Skin epidermis (tissue), 12 donors: ENCODE data around the gene ATP1B4.
A peak's percentile ranks its signal among the peaks of the same experiment; 100 is the strongest.

Source experiments
- H3K27ac ChIP-seq, 21 experiments: fragments of 200-600 bp; sonication (generic) in 11 of 21; one replicate each; pipeline ENCODE4 v1.5.0; 2020; ENCODE audit warnings: mild to moderate bottlenecking in 3 of 21, inconsistent platforms in 2 of 21, moderate library complexity in 2 of 21
- H3K4me3 ChIP-seq, 7 experiments: fragments of 200-600 bp; sonication (generic) in 2 of 7; one replicate each; pipeline ENCODE4 v1.5.0; 2020; ENCODE audit warnings: inconsistent platforms in 2 of 7, mild to moderate bottlenecking in 2 of 7, moderate library complexity in 1 of 7

ATP1B4 gene

GRCh38 chrX:120367402-120368109 lies 5.7 kb downstream of the ATP1B4 start:
- no peak overlapping the region for H3K4me3 ChIP-seq
- no peak overlapping the region for H3K27ac ChIP-seq

DNA sequence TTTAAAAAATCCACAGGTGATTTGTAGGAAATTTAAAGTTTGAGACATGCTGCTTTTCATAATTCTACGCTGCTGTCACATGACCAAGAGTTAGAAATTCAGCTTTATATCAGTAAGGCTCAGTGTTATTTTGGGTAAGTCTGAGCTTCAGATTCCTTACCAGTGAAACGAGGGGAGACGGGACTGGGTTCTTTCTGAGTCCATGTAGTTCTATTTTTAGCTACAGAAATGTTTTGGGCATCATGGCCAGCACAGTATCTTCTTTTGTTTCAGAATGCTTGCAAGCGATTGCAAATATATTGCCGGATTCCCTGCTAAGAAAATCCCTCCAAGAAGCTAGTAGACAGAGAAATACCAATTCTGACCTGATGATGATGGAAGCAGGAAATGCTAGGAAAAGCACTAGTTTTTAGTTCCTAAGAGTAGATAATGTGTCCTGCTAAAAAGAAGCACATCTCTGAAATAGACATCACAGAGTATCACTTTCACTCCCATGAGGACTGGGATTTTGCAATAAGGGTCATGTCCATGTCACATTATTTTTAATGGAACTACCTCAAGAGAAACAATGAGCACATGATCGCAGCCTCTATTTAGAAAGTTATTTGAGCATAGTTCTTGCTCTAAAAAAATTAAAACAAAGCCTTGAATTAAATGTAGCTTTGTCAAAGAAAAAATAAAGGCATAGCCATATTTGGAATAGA lies 10.9 kb downstream of the ATP1B4 start:
- H3K27ac ChIP-seq, result no peak overlapping the region
- H3K4me3 ChIP-seq, result no peak overlapping the region

DNA sequence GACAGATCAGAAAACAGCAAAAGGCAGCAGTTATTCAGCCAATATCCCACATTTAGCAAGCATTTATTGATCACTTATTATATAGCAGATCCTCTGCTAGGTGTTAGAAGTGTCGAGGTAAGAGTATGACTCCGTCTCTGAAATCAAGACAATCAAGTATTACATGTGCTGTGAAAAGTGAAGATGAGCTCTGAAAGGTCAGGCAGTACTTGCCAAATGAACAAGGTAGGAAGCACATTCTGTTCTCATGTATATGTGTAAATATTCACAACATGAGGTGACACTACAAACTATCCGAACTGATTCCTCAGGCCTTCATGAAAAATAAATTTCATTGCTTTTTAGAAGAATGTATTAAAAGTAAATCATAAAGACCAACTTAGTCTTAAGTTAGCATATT lies 15.3 kb downstream of the ATP1B4 start:
- H3K4me3 ChIP-seq, result no peak overlapping the region
- H3K27ac ChIP-seq, result no peak overlapping the region

DNA sequence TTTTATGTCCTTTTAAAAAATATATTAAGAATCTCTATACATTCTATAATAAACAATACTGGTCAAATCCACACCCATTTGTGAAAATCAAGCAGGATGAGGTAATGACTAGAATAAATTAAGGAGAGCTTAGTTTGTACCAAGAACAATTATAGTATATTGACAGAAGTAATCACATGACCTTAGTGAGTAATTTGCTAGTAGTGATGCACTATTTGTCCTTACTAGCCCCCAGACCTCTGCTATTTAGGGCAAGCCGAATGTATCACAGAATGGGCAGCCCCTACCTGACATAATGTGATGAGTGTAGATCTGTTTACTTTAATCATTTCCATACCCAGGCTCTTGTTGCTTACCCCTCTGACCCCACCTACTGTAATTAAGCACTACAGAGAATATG lies 15.8 kb downstream of the ATP1B4 start:
- no peak overlapping the region for H3K27ac ChIP-seq
- H3K4me3 ChIP-seq, result no peak overlapping the region

GRCh38 chrX:120378570-120378969 lies 16.7 kb downstream of the ATP1B4 start:
- no peak overlapping the region for H3K4me3 ChIP-seq
- no peak overlapping the region for H3K27ac ChIP-seq

DNA sequence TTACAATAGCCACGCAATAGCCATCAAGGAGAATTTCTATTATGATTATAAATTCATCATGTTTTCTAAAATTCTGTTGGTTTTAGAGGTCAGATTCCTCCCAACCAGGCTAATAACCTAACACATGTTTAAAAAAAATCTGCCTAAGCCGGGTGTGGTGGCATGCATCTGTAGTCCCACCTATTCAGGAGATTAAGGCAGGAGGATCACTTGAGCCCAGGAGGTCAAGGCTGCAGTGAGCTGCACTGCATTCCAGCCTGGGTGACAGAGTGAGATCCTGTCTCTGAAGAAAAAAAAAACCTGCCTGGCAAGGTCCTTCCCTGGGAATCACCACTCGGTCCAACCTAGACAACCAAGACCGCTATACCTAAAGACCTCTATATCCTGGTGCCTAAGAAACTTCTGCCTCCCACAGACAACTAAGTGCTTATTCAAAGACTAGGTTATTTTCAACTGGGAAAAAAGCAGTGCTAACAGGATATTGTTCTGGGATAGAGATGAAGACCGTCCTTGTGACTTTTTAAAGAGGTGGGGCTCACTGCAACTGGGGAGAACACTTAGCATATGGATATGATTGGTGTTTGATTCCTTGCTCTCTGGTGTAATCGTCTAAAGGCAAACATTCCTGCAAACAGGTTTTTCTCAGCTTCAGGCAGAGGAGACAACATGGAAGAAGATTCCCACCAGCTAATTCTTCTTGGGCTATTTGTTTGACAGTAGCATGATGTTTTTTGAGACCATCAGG lies 18.2 kb downstream of the ATP1B4 start:
- H3K4me3 ChIP-seq, result no peak overlapping the region
- no peak overlapping the region for H3K27ac ChIP-seq

- Histone ChIP-seq H3K4me3 (no peak overlapping the region), H3K27ac (no peak overlapping the region)
Measured at GRCh38 chrX:120380699-120381098, 18.8 kb downstream of the ATP1B4 start.

DNA sequence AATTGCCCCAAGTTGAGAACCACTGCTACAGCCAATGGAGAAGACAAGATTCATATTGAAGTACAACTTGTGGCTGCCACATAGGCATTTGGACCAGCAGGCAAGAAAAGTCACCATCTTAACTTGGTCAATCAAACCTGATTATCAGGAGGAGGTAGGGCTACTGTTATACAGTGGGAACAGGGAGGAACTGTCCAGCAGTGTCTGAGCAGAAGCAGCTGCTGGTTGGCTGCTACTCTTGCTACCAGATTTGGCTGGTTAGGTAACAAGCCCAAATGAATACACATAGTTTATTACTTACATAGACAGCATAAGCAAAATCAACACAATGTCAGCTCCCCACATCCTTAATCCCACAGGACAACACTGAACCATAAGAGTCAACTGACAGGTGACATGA lies 39.4 kb downstream of the ATP1B4 start:
- Histone ChIP-seq H3K4me3 (no peak overlapping the region), H3K27ac (no peak overlapping the region)

- Histone ChIP-seq H3K4me3 (no peak overlapping the region), H3K27ac (no peak overlapping the region)
Measured at GRCh38 chrX:120402369-120402768, 40.5 kb downstream of the ATP1B4 start.

DNA sequence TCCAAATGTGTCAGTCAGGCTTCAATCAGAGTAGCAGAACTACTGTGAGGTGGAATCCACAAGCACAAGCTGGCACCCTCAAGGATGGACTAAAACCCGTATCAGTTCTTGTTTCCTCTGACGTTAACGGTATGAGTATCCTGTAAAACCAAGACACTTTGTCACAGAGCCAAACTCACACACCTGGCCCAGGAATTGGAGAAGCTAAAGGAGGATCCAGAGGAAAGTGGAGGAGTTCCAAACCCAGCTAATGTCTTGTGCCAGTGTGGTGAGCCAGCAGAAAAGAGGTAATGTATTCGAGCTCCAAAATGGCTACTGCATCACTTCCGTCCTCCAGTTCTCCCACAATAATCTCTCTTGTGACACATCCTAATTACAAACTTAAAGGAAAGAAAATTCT lies 44.7 kb downstream of the ATP1B4 start:
- Histone ChIP-seq H3K4me3 (no peak overlapping the region), H3K27ac (no peak overlapping the region)

DNA sequence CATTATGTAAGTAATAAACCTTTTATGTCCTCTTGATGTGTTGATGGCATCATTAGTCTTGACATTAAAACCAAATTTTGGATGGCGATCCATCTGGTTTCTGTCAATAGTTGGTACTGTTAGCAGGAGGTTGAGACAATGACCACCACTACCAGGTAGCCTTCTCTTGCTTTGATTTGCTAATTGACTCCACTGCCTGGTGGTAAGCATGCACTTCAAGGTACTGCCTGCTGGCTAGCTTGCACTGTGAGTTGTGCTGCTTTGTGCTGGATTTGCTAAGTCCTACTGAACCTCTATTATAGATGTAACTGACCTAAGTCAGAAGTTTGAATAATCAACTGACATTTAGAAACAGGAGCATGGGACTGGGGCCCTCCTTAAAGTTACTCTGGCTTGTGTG lies 46.3 kb downstream of the ATP1B4 start:
- Histone ChIP-seq H3K27ac (no peak overlapping the region), H3K4me3 (no peak overlapping the region)

GRCh38 chrX:120419463-120419862 lies 57.6 kb downstream of the ATP1B4 start:
- peak overlapping the region in 1 of 21 experiments; percentile 51 for H3K27ac ChIP-seq
- no peak overlapping the region for H3K4me3 ChIP-seq

DNA sequence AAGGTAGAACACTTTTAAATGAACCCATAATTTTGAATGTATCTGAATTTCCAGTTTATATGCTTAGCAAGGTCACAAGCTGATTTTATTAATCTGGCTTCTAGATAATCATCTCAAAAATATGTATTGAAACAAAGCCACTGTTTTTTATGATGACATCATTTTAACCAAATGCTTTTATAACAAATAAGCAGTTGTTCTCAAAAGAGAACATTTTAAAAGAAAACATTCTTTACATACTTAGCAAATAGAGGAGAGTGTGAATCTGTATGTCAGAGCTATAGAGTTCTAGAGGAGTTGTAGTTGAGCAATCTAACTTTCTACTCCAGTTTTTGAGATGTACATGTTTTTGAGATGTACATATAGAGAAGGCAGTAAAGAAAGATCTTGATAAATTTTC lies 64.7 kb downstream of the ATP1B4 start:
- H3K27ac ChIP-seq, result no peak overlapping the region

DNA sequence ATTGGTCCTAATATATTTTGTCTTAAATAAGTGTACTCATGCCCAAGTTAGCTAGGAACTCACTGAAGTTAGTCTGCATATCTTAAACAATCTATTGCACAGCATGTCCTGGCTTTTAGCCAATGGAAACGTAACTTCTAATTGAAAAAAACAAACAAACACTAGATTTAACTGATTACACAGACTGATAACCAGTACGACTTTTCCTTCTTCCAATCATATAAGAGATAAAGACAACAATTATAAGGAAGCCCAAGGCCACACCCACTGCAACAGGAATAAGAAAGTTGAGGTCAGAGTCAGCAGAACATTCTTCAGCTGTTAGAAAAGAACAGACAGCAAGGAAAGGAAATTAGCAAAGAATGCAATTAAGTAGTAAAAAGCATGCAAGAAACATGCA lies 66.4 kb downstream of the ATP1B4 start:
- Histone ChIP-seq H3K27ac (no peak overlapping the region), H3K4me3 (no peak overlapping the region)

More for the DNA sequence above, 64.7 kb downstream of the ATP1B4 start:
- no peak overlapping the region for H3K4me3 ChIP-seq

DNA sequence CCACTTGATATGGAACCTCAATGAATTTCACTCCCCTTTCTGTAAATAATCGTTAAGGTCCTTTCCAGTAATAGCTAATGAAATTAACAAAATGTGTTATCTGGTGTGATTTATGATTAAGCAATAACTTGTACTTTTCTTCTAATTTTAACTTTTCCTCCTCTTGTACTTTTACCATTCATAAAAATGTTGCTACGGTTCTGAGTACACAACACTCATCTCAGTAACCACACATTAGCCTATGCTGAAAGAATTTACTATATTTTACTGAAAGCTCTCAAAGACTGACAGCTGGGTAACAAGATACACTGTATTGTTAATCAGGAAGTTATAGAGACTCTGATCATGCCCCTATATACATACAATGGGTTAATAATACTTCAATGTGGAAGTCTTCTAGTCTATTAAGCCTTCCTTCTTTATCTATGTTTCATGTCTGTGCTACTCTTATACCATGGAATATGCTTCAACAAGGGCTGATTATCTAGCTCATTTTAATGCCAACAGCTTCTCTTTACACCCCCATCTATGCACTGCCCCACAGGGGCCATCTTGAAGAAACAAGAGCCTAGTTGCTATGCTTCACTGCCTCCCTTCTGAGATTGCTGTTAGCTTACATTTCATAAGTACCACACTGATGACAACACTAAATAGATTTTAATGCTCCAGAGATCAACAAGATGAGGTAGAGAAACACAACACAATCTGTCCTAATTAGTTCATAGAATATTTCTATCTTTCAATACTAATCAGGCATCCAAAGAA lies 68.1 kb downstream of the ATP1B4 start:
- Histone ChIP-seq H3K27ac (no peak overlapping the region), H3K4me3 (no peak overlapping the region)
